GM18517 (cell line): ENCODE data around the gene SRRT.

Experiments used
- ATAC-seq: cut with Tn5 transposase; IDR thresholded peaks from one replicate; pipeline ENCODE4 v1.9.1; 2021; ENCODE audit warnings: mild to moderate bottlenecking, moderate library complexity; ENCODE audit not compliant: unreplicated experiment

Gene SRRT

DNA sequence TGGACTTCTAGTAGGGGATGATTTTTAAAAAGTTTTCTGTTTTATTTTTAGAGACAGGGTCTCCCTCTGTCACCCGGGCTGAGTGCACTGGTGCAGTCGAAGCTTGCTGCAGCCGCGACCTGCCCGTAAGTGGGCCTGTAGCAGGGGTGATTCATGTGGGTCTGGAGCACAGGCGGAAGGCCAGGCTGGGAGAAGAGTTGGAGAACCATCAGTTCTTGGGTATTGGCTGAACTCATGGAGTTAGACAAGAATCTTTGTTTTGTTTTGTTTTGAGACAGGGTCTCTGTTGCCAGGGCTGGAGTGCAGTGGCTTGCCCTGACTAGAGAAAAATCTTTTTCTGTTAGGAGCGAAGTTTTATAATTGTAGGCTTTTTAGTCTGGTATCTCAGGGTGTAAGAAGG, 5.7 kb downstream of the SRRT start:
- ATAC-seq, result no peak

GRCh38 chr7:100881136-100881535, 6.2 kb downstream of the SRRT start:
- ATAC-seq, result no peak

DNA sequence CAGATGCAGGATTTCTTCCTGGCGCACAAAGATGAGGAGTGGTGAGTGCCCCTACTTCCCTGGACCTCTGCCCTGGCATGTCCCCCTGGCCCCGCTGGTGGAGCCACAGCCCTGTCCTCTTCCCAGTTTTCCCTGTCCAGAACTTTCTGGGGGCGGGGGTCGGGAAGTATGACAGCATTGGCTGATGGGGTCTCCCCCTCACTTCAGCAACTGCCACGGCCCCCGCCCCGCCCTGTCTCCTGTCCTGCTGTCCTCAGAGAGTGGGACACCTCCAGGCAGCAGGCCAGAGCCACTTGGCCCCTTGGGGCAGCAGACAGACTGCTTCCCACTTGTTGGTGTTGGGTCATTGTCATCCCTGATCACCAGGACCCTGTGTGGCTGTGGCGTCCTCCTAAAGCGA, 7.3 kb downstream of the SRRT start:
- ATAC-seq, result no peak

- ATAC-seq, result no peak
Measured at GRCh38 chr7:100882785-100883526, 8.1 kb downstream of the SRRT start.

- ATAC-seq, result no peak
Measured at GRCh38 chr7:100884736-100885439, 10.0 kb downstream of the SRRT start.

DNA sequence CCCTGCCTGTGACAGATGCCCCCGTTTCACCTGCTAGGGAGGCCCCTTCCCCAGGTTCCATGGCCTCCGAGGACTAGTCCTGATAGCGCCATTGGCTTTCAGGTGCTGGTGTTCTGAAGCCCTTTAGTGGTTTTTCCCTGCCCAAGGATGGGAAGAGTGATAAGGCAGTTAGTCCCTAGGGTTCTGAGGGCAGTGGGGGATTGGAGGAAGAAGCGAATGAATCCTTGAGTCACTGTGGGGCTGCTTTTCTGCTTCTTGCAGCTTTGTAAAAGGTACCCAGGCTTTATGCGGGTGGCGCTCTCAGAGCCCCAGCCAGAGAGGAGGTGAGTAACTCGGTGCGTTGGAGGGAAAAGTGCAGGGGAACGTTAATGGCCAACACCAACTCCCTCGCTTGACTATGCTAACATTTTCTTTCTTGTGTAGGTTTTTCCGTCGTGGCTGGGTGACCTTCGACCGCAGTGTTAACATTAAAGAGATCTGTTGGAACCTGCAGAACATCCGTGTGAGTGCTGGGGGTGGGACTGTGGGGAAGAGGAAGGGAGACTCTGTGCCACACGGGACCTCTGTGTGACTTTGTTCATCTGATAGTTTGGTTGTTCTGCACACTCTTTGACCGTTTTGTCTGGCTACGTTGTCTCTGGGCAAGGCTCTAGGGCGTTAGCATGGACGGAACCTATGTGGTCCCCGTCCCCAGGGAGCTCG, 10.7 kb downstream of the SRRT start:
- no peak for ATAC-seq

GRCh38 chr7:100886142-100886935, 11.4 kb downstream of the SRRT start:
- ATAC-seq, result no peak

- ATAC-seq, result no peak
Measured at GRCh38 chr7:100886936-100887515, 12.1 kb downstream of the SRRT start.

- peak; percentile 55 for ATAC-seq
Measured at GRCh38 chr7:100887516-100888290, 12.8 kb downstream of the SRRT start.

- no peak for ATAC-seq
Measured at GRCh38 chr7:100888291-100888987, 13.5 kb downstream of the SRRT start.

GRCh38 chr7:100888988-100889750, 14.3 kb downstream of the SRRT start, which contains the start of gene UFSP1:
UFSP1 (minus strand) TSS chr7:100889715; CDS start chr7:100889271, 444 bp downstream.
- ATAC-seq, result peak; percentile 20

DNA sequence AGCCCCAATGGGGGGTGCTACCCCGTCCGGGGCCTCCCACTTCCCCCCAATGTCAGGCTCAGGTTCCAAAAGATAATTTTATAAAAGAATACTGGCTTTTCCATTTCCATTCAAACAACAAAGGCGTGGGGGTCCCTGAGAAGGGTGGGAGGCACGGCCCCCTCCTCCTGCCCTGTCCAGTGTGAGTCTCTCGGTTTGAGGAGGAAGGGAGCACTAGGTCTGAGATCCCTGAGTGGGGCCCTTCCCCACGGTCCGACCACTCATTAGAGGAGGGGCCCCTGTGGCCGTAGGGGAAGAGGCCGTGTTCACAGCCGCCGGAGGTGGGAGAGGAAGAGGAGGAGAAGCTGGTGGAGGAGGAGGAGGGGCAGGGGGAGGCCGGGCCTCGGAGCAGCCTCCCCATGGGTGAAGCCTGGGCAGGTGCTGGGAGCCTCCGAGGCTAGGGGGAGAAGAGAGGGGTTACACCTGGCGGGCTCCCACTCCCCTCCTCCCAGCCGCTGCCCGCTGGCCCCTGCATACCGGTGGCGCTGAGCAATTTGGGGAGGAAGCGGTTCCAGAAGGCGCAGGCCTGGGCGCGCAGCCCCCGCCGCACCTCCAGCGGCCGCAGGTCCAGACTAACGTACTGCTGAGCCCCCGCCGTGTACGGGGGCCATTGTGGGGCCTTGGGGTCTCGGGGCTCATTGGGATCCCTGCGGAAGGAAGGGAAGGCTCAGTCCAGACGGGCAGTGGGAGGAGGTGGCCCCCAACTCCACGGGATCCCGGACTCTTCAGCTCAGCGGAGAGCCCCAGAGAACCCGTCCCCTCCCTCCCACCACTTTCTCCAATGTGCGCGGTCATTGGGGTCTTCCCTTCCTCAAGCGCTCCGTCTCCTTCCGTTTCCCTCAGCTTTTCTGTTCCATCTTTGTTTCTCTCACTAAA, 16.0 kb downstream of the SRRT start:
- no peak for ATAC-seq

DNA sequence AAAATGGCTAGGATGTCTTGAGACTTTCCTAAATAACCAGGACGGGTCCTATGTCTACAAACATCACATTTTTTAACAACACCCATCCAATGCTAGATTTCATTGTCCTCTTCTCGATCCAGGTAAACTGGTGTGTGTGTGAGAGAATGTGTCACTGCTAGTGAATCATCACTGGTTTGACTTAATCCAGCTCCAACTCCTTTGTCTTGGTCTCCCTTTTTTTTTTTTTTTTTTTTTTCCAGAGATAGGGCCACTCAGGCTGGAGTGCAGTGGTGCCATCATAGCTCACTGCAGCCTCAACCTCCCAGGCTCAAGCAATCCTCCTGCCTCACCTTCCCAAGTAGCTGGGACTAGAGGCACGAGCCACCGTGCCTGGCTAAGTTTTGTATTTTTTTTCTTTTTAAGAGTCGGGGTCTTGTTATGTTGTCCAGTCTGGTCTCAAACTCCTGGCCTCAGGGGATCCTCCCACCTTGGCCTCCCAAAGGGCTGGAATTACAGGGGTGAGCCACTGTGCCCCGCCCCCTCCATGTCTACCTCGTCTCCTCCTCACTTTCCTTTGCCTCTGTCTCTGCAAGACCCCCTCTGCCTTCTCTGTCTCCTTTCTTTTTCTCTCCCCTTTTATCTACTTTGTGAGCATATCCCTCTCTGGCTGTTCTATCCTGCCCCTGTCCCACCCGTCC, 16.8 kb downstream of the SRRT start:
- ATAC-seq, result no peak

GRCh38 chr7:100892364-100893317, 17.7 kb downstream of the SRRT start:
- no peak for ATAC-seq

GRCh38 chr7:100893318-100893895, 18.5 kb downstream of the SRRT start:
- ATAC-seq, result no peak
